Right lobe of liver (tissue), 4 donors: Measurements from ENCODE around the gene KDM1A.

Experiments used
- POLR2A ChIP-seq: fragments of 450-650 bp; IDR thresholded peaks from one replicate; pipeline ENCODE4 v1.6.1; 2017; ENCODE audit warnings: antibody characterized with exemption, mild to moderate bottlenecking
- TF ChIP-seq, protein P1 (sequence below), 4 donors: fragments of 200-600 bp in 3 of 4; fragments of 450-650 bp in 1 of 4; IDR thresholded peaks; one replicate each; pipeline versions ENCODE4 v1.5.1 to v1.8.0; 2016 to 2022; ENCODE audit warnings: antibody characterized with exemption in 4 of 4, mild to moderate bottlenecking in 2 of 4
- donor health status: DM: no; HTN: no; CAD: no.
- donor health status: DM: no; HTN: no; CAD: no.
- donor health status: DM: no; HTN: yes; CAD: no.

DNA sequence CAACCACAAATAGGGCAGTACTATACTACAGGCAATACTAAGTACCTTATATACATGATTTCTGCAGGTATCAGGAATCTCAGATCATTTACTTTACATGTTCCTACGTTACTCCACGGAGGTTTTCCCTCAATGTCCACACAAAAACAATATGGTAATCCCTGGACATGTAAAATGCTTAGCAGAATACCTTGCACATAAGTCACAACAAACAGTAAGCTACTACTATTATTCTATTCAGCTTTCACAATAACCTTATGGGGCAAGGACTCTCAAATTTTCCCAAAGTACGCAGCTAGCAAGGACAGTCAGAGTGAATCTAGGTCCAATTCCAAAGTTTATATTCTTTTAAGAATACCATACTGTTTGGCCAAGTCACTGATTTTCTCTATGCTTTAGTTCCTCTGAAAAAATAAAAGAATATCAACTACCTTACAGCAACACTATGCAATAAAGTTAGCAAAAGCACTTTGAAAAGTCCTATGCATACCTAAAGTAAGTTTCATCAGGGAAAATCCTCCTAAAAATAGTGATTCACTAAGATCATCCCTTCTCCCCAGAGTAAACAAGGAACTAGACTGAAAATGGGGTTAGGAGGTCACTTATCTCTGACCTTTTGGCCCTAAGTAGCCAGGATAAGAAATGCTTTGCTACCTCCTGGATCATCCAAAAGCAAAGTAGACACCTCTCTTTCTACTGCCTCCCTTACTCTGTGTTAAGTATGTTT is 82.0 kb downstream of the KDM1A start:
- TF ChIP-seq, protein P1, sequence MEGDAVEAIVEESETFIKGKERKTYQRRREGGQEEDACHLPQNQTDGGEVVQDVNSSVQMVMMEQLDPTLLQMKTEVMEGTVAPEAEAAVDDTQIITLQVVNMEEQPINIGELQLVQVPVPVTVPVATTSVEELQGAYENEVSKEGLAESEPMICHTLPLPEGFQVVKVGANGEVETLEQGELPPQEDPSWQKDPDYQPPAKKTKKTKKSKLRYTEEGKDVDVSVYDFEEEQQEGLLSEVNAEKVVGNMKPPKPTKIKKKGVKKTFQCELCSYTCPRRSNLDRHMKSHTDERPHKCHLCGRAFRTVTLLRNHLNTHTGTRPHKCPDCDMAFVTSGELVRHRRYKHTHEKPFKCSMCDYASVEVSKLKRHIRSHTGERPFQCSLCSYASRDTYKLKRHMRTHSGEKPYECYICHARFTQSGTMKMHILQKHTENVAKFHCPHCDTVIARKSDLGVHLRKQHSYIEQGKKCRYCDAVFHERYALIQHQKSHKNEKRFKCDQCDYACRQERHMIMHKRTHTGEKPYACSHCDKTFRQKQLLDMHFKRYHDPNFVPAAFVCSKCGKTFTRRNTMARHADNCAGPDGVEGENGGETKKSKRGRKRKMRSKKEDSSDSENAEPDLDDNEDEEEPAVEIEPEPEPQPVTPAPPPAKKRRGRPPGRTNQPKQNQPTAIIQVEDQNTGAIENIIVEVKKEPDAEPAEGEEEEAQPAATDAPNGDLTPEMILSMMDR (IDR thresholded peaks at IDR 0.05), result no peak
- TF ChIP-seq POLR2A, result no peak
